HUES64 (cell line): ENCODE measurements around the gene TMEM115.

Experiments used
- H3K27ac ChIP-seq: 2 replicates; pipeline ENCODE4 v1.7.0; 2013; ENCODE audit warnings: low read depth, low read length, inconsistent platforms
- H3K27me3 ChIP-seq: 2 replicates; pipeline ENCODE4 v1.6.1; 2013; ENCODE audit warnings: mild to moderate bottlenecking, low read length; ENCODE audit not compliant: insufficient read depth
- H3K36me3 ChIP-seq: 2 replicates; pipeline ENCODE4 v1.6.1; 2013; ENCODE audit warnings: mild to moderate bottlenecking, low read length; ENCODE audit not compliant: insufficient read depth
- H3K4me1 ChIP-seq: 2 replicates; pipeline ENCODE4 v1.6.1; 2013; ENCODE audit warnings: mild to moderate bottlenecking, low read length, moderate library complexity; ENCODE audit not compliant: insufficient read depth
- H3K4me3 ChIP-seq: 2 replicates; pipeline ENCODE4 v1.5.1; 2013; ENCODE audit warnings: mild to moderate bottlenecking, low read length, moderate library complexity
- H3K9ac ChIP-seq: 2 replicates; pipeline ENCODE4 v1.6.1; 2013; ENCODE audit warnings: mild to moderate bottlenecking, low read depth, low read length
- H3K9me3 ChIP-seq: 2 replicates; pipeline ENCODE4 v1.6.1; 2013; ENCODE audit warnings: low read depth, low read length; ENCODE audit not compliant: insufficient read depth
- WGBS: fragments of 150-250, 120-280 bp; methylation state at CpG from one replicate; pipeline ENCODE4 v1.1.7; 2013; ENCODE audit warnings: missing lambda C conversion rate; 5-methylcytosine and 5-hydroxymethylcytosine counted together

The TMEM115 gene

DNA sequence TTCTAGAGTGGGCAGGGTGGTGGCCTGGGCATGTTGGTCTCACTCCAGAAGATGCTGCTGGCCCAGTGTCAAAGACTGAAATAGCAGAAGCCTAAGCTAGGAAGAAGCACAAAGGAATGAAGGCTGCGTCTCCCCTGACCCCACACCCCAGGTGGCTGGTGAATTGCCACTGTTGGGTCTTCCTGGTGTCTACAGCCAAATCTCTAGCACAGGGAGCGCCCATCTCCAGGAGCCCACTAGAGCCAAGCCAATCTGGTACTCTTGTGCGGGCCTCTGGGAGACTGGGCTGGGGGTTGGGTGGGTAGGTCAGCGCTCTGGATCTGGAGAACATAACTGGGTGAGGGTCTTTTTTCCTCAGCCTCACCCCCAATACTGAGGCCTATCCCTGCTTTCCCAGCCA is 32.2 kb downstream of the TMEM115 start:
- H3K27me3 ChIP-seq, result no peaks in the 10 kb centered on the region
- H3K9me3 ChIP-seq, result no peaks in the 10 kb centered on the region
- no peak overlapping the region for H3K27ac ChIP-seq
- H3K9ac ChIP-seq, result peak overlapping the region; percentile 81
- 88% methylated on average over 3 of the region's 4 CpGs for WGBS
- H3K36me3 ChIP-seq, result peaks cover 46% of the 10 kb centered on the region
- H3K4me3 ChIP-seq, result peak overlapping the region; percentile 88
- H3K4me1 ChIP-seq, result peaks cover 7% of the 10 kb centered on the region

DNA sequence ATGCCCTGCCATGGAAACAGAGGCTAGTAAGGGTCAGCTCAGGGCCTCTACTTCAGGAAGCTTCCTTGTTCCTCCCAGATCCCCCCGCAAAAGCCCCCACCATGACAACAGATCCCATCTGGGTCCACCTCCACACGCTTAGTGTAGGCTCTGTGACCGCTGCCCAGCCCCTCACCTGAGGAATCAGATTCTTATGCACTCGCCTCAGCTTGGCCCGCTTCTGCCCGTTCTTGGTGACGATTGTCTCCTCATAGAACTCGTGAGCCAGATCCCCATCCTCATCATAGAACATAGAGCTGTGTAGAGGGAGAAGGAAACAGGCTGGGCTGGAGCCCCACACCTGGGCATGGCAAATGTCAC is 33.2 kb downstream of the TMEM115 start:
- no peaks in the 10 kb centered on the region for H3K27me3 ChIP-seq
- WGBS, result 97% methylated on average over 8 of the region's 8 CpGs

DNA sequence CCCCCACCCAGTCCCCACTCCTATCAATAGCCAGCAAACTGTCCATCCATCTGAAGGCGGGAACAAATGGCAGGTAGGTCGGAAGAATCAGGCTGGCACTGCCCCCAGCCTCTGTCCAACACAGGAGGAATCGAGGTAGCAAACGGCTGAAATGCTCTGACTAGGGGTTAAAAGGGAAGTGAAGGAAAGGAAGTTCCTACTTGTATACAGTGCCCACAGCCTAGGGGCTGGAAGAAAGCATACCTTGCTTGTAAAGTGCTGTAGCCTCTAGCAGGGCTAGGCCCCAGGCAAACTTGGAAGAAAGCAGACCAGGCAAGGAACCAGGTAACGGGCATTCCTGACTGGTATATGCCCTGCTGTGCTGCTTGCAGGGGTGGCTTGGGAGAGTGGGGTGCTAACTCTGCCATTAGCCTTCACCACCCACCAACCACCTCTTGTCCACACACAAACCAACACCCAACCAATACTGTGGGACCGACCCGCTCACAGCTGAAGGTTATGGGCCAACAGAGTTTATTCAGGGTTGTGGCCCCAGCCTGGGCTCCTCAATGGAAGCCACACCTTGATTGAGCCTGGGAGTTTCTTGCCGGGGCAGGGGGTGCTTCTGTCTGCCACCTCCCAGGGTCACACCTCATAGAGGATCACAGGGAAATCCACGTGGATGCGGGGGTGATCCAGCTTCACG is 33.7 kb downstream of the TMEM115 start:
- Histone ChIP-seq H3K9ac (no peak overlapping the region), H3K27ac (no peak overlapping the region), H3K9me3 (no peaks in the 10 kb centered on the region), H3K4me3 (no peak overlapping the region), H3K36me3 (peaks cover 31% of the 10 kb centered on the region), H3K27me3 (no peaks in the 10 kb centered on the region), H3K4me1 (peaks cover 7% of the 10 kb centered on the region)
- WGBS, result 95% methylated on average over 11 of the region's 11 CpGs

More for the DNA sequence above, 33.2 kb downstream of the TMEM115 start:
- H3K9ac ChIP-seq, result no peak overlapping the region
- peaks cover 7% of the 10 kb centered on the region for H3K4me1 ChIP-seq
- H3K36me3 ChIP-seq, result peaks cover 36% of the 10 kb centered on the region
- H3K4me3 ChIP-seq, result no peak overlapping the region
- no peaks in the 10 kb centered on the region for H3K9me3 ChIP-seq
- H3K27ac ChIP-seq, result no peak overlapping the region

DNA sequence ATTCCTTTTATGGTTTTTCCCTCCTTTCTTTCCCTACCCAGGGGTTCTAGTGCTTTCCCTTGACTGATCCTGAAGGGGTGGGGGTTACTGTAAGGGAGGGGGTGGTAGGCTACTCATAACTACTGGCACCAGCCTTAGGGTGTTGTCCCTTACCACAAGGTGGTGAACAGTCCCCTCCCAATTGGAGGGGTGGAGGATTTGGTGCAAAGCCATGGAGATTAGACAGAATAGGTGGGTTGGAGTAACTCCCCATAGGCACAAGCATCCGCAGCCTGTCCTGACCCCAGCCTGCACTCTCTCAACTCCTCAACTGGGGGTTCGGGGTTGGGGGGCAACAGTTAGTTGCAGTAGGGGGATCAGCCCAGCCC is 34.2 kb downstream of the TMEM115 start:
- Histone ChIP-seq H3K4me3 (no peak overlapping the region), H3K36me3 (peaks cover 28% of the 10 kb centered on the region), H3K27ac (no peak overlapping the region), H3K9ac (no peak overlapping the region), H3K27me3 (no peaks in the 10 kb centered on the region), H3K4me1 (peaks cover 11% of the 10 kb centered on the region), H3K9me3 (no peaks in the 10 kb centered on the region)
- 94% methylated on average over 2 of the region's 2 CpGs for WGBS

DNA sequence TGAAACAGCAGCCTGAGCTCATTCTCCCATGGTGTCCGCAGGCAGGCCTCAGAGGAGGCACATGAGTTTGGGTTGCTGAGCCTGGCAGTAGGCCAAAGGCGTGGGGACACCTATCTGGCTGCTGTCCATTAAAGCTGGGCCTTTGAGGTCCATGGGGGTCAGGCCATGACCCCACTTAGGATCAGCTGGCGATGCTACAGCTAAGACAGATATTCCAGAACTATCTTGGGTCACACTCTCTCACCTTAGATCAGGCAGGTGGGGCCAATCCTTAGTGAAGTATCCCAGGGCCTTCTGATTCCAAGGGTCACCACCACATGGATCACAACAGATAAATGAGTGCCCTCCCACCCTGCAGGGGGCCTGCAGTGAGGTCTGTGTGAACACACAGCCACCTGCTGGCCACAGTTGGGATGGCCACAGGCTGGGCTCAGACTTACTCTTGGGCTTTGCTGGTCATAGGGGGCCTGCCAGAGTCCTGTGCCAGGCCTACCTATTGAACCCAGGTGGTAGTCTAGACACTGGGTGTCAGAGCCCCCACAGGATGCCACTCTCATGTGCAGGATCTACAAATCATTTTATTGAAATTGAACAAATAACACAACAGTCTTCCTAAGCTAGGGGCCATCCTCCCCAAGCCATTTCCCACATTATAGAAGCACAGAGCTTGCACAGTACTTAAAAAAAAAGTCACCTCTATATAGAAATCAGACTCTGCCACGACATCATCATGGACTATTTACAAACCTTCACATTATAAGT is 34.8 kb downstream of the TMEM115 start:
- Histone ChIP-seq H3K36me3 (peaks cover 28% of the 10 kb centered on the region), H3K9ac (no peak overlapping the region), H3K27me3 (no peaks in the 10 kb centered on the region), H3K4me1 (peaks cover 14% of the 10 kb centered on the region), H3K4me3 (no peak overlapping the region), H3K27ac (no peak overlapping the region), H3K9me3 (no peaks in the 10 kb centered on the region)
- WGBS, result 72% methylated on average over 4 of the region's 4 CpGs

DNA sequence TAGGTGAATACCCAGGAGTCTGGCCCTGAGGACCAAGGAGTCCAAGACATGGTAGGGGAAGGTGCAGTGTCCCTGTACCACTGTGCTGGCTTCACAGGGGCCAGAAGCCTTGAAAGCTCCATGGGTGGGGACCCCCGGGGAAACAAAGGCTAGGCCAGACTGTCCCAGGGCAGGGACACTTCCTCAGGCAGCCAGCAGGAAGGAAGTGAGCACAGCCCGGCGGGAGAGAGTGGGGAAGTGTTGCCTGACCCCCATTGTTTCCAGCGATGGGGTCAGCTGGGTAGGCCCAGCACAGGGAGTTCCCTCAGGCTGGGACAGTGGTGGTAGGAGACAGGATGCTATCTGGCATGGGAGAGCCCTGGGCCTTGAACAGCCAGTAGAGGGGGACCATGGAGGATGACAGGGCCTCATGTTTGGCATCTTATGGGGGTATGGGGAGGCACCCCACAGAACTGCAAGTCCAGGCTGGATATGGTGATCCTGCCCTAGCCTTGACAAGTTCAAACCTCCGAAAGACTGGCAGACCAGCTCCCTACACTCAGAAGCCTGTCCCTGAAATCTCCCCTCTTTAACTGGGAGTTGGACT is 35.6 kb downstream of the TMEM115 start:
- Histone ChIP-seq H3K36me3 (peaks cover 32% of the 10 kb centered on the region), H3K9ac (no peak overlapping the region), H3K27me3 (no peaks in the 10 kb centered on the region), H3K9me3 (no peaks in the 10 kb centered on the region), H3K4me3 (no peak overlapping the region), H3K4me1 (peaks cover 14% of the 10 kb centered on the region), H3K27ac (no peak overlapping the region)
- 88% methylated on average over 5 of the region's 5 CpGs for WGBS

DNA sequence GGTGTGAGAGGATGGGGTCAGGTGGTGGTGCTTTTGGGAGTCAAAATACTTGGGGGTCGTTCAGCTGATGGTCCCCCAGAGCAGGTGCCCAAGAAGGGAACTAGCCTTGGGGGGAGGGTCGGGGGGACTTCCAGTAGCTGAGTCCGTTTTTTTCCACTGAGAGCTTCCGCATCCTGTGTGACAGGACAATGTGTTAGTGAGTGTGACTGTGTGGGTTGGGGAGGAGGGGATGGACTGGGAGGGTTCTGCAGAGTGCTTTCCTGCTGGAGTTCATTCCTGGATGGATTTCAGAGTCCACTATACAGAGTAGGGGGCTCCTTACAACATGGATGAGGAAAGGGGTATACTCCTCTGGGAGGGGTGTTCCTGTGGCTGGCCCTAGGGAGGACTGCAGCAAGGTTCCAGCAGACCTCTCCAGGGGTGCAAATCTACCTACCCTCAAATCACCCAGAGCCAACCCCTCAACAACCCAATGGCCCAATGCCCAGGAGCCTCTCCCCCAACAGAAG is 36.2 kb downstream of the TMEM115 start:
- Histone ChIP-seq H3K4me1 (peaks cover 14% of the 10 kb centered on the region), H3K9ac (no peak overlapping the region)
- WGBS, result 69% methylated on average over 4 of the region's 4 CpGs

DNA sequence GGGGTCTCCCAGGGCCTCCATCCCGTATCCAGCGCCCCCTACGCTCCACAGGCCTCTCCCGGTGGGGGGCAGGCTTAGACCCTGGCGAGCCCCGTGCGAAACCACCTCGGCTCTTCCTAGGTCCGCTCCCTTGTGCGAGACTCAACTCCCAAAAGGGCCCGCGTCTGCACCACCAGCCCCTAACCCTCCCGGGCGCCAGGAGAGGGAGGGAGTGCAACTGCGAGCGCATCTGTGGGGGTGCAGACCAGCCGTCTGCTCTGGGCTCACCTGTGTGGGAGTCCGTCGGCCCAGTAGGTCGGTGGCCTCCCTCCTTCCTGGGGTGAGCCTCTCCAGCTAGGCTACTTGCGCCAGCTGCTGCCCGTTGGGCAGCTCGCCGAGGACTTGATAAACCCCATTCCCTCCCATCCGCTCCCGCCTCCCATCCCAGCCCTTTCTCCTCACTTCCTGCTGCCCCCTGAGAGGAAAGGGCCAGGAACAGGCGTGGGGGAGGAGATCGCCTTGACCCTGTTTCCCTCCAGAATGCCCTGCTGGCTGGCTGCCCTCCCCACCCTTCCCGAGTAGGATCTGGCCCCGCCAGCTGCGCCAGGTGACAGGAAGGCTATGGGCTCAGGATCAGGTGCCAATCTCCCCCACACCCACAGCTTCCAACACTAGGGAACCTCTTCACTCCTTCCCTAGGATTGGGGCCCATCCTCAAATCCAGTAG is 36.8 kb downstream of the TMEM115 start, which contains the start of gene HYAL2:
TSS of gene HYAL2 (minus strand) at position 360 of the 706 bp plus-strand sequence. CDS start 2,256 bp downstream, outside the sequence.
- Histone ChIP-seq H3K36me3 (peaks cover 43% of the 10 kb centered on the region), H3K9me3 (no peaks in the 10 kb centered on the region), H3K27me3 (no peaks in the 10 kb centered on the region), H3K9ac (peak within 1 kb of the TSS; percentile 95), H3K4me3 (peak within 1 kb of the TSS; percentile 92), H3K4me1 (peaks cover 14% of the 10 kb centered on the region), H3K27ac (peak within 1 kb of the TSS; percentile 99)
- WGBS, result 8% methylated on average over 31 of the region's 31 CpGs

More for the DNA sequence above, 36.2 kb downstream of the TMEM115 start:
- H3K27ac ChIP-seq, result no peak overlapping the region
- no peaks in the 10 kb centered on the region for H3K9me3 ChIP-seq
- peaks cover 38% of the 10 kb centered on the region for H3K36me3 ChIP-seq
- H3K4me3 ChIP-seq, result peak overlapping the region; percentile 92; the same call in 1 of the 2 replicates
- H3K27me3 ChIP-seq, result no peaks in the 10 kb centered on the region

DNA sequence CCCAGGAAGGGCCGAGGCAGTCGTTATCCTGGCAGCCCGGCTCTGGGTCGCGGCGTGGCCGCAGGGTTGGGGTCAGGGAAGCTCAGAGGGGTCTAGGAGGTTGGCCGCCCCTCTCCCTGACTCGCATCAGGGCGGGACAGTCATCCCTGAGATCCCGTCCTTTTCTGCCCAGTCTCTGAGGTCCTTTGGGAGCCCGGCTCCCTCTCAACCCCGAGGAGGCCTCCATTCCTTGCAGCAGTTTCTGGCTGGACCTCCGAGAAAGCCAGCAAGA is 37.3 kb downstream of the TMEM115 start:
- Histone ChIP-seq H3K4me1 (peaks cover 14% of the 10 kb centered on the region), H3K27ac (peak overlapping the region; percentile 64), H3K36me3 (peaks cover 47% of the 10 kb centered on the region), H3K9ac (peak overlapping the region; percentile 77), H3K4me3 (peak overlapping the region; percentile 92), H3K9me3 (no peaks in the 10 kb centered on the region), H3K27me3 (no peaks in the 10 kb centered on the region)
- WGBS, result 2% methylated on average over 14 of the region's 14 CpGs

DNA sequence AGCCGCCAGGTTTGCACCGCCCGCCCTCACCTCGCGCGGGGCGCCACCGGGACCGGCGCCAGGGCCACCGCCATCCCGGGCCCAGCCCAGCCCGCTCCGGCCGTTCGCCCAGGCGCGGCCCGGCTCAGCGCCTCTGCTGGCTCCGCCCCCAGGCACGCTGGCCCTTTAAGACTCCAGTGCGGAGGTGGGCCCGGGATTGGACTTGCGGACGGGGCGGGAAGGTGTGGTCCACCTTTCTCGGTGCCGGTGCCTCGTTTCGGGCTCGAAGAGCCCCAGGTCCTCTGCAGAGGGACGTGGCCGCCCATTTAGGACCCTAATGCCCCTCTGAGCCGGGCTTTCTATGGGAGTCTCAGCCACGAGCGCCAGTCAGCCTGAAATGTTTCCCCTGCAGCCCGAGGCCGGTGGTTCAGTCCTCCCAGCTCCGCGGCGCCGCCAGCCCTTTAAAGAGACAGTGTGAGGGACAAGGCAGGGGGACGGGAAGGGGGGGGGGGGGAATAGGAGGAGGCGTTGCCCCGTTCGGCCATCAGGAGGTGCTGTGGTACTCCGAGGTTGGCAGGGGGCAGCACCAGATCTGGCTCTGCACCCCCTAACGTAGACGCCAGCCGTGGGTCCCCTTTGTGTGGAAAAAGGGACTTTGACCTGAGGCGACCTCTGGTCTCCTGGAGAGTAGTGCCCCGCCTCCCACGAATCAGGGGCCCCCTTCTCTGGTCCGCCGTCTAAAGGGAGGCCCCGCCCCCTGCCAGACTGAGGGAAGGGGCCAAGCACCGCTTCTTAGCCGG is 37.8 kb downstream of the TMEM115 start:
- H3K27me3 ChIP-seq, result no peaks in the 10 kb centered on the region
- H3K9me3 ChIP-seq, result no peaks in the 10 kb centered on the region
- peak overlapping the region; percentile 95 for H3K9ac ChIP-seq
- peak overlapping the region; percentile 99 for H3K27ac ChIP-seq
- H3K36me3 ChIP-seq, result peaks cover 52% of the 10 kb centered on the region
- H3K4me3 ChIP-seq, result peak overlapping the region; percentile 92
- H3K4me1 ChIP-seq, result peaks cover 17% of the 10 kb centered on the region
- under 1% methylated on average over 58 of the region's 59 CpGs for WGBS
